Thoracic aorta (tissue), 2 donors: ENCODE results near the gene FOXL3. TPM values are rescaled to one million over a fixed set of nuclear protein-coding genes. Genes with fewer than 3 reads are reported as not detected.
A peak's percentile ranks its signal among the peaks of the same experiment; 100 is the strongest.

ENCODE experiments used
- ATAC-seq: fragments of 150-250 bp; one replicate; pipeline ENCODE4 v1.8.0; 2017; ENCODE audit warnings: low read depth; ENCODE audit not compliant: insufficient number of reproducible peaks, low FRiP score
- DNase-seq: peaks from one replicate; pipeline ENCODE4 v3.0.0-alpha.2; 2020; ENCODE audit warnings: low spot score
- H3K27ac ChIP-seq, 2 donors: fragments of 200-600 bp; sonication (generic); 1 replicate in 1 of 2; 2 replicates in 1 of 2; pipeline ENCODE4 v1.5.1; 2016; ENCODE audit warnings: mild to moderate bottlenecking in 2 of 2, moderate library complexity in 2 of 2
- H3K27me3 ChIP-seq: fragments of 200-600 bp; sonication (generic); replicated peaks from 2 replicates; pipeline ENCODE4 v1.6.0; 2016; ENCODE audit warnings: mild to moderate bottlenecking; ENCODE audit not compliant: insufficient read depth
- H3K36me3 ChIP-seq: fragments of 200-600 bp; sonication (generic); one replicate; pipeline ENCODE4 v1.5.1; 2016
- H3K4me1 ChIP-seq, 2 donors: fragments of 200-600 bp; sonication (generic); 1 replicate in 1 of 2; 2 replicates in 1 of 2; pipeline versions ENCODE4 v1.5.1 to v1.6.0; 2016; ENCODE audit warnings: low read depth in 2 of 2, mild to moderate bottlenecking in 1 of 2; ENCODE audit not compliant: control insufficient read depth in 1 of 2
- H3K4me3 ChIP-seq: fragments of 200-600 bp; sonication (generic); 2 replicates; pipeline ENCODE4 v1.5.1; 2016; ENCODE audit warnings: mild to moderate bottlenecking
- H3K9me3 ChIP-seq: fragments of 200-600 bp; sonication (generic); 2 replicates; pipeline ENCODE4 v1.5.1; 2016
- total RNA-seq, 2 donors: library from RNA; depleted of rRNA; stranded (reverse); fragments of >200 nt; gene quantifications; one replicate each; pipeline versions ENCODE4 v1.1.0 to v1.2.3, GENCODE V29; 2016
- TF ChIP-seq, protein P1 (sequence below): fragments of 200-600 bp; sonication (generic); IDR thresholded peaks from one replicate; pipeline ENCODE4 v1.5.1; 2019; ENCODE audit warnings: antibody characterized with exemption

Gene FOXL3
- total RNA-seq, 2 donors from 2014 or later: not detected

DNA sequence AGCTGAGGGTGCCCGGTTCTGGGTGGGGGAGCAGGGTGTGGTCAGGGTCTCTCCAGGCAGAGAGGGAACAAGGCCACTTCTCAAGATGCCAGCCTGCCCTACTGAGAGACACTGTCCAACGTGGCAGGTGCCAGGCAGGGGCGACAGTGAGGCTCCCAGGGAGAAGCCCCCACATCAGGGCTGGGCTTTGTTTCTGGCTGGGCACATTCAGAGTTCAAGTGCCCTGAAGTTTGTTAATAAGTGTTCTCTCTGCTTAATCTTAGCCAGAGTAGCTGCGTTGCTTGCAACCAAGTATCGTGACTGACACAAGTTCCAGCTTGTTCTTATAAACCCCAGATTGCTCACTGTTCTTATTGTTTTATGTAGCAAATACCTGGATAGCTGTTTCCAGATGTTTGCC, 21.8 kb downstream of the FOXL3 start:
- no peaks in the 10 kb centered on the region for H3K36me3 ChIP-seq
- no peak overlapping the region for H3K4me3 ChIP-seq
- ATAC-seq (no peak), DNase-seq (no peak)
- H3K27ac ChIP-seq: no peak overlapping the region
- H3K9me3 ChIP-seq: no peaks in the 10 kb centered on the region
- H3K27me3 ChIP-seq: no peaks in the 10 kb centered on the region
- TF ChIP-seq, protein P1, sequence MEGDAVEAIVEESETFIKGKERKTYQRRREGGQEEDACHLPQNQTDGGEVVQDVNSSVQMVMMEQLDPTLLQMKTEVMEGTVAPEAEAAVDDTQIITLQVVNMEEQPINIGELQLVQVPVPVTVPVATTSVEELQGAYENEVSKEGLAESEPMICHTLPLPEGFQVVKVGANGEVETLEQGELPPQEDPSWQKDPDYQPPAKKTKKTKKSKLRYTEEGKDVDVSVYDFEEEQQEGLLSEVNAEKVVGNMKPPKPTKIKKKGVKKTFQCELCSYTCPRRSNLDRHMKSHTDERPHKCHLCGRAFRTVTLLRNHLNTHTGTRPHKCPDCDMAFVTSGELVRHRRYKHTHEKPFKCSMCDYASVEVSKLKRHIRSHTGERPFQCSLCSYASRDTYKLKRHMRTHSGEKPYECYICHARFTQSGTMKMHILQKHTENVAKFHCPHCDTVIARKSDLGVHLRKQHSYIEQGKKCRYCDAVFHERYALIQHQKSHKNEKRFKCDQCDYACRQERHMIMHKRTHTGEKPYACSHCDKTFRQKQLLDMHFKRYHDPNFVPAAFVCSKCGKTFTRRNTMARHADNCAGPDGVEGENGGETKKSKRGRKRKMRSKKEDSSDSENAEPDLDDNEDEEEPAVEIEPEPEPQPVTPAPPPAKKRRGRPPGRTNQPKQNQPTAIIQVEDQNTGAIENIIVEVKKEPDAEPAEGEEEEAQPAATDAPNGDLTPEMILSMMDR: no peak
- peaks cover 0 to 14% of the 10 kb centered on the region in 2 donors for H3K4me1 ChIP-seq

DNA sequence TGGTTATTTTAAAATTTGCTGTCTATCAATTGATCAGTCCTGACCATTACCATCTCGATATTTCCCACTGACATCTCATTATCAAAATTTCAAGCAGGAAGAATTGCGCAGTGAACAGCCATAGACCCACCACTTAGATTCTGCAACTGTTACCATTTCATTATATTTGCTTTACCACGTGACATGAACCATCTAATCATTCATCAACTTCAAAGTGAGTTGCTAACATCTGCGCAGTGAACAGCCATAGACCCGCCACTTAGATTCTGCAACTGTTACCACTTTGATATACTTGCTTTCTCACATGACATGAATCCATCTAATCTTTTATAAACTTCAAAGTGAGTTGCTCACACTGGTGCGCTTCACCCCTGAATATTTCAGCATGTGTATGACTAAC, 22.5 kb downstream of the FOXL3 start:
- Histone ChIP-seq H3K4me1 (peaks cover 0 to 14% of the 10 kb centered on the region in 2 donors), H3K9me3 (no peaks in the 10 kb centered on the region), H3K27me3 (no peaks in the 10 kb centered on the region), H3K4me3 (no peak overlapping the region), H3K36me3 (no peaks in the 10 kb centered on the region), H3K27ac (no peak overlapping the region)
- ATAC-seq (no peak), DNase-seq (no peak)
- TF ChIP-seq, protein P1: no peak

DNA sequence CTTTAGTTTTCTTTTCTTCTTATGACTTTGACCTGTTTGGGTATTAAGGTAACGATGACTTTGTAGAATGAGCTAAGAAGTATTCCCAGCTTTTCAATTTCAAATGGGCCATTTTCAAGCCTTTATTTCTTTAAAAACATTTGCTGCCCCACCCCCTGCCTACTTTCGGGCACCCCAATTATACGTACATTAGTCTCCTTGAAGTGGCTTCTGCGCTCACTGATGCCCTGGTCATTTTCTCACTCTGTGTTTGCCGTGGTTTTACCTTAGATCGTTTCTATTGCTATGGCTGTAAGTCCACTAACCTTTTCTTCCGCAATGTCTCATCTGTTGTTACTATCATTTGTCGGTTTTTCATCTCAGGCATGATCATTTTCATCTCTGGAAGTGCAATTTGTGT, 24.9 kb downstream of the FOXL3 start:
- no peak for ATAC-seq
- TF ChIP-seq, protein P1: no peak
- Histone ChIP-seq H3K27me3 (peaks cover under 1% of the 10 kb centered on the region), H3K9me3 (no peaks in the 10 kb centered on the region), H3K27ac (peak overlapping the region in 1 of 2 donors; percentile 53), H3K4me3 (no peak overlapping the region), H3K36me3 (no peaks in the 10 kb centered on the region), H3K4me1 (peaks cover 0 to 14% of the 10 kb centered on the region in 2 donors)
- no peak for DNase-seq

DNA sequence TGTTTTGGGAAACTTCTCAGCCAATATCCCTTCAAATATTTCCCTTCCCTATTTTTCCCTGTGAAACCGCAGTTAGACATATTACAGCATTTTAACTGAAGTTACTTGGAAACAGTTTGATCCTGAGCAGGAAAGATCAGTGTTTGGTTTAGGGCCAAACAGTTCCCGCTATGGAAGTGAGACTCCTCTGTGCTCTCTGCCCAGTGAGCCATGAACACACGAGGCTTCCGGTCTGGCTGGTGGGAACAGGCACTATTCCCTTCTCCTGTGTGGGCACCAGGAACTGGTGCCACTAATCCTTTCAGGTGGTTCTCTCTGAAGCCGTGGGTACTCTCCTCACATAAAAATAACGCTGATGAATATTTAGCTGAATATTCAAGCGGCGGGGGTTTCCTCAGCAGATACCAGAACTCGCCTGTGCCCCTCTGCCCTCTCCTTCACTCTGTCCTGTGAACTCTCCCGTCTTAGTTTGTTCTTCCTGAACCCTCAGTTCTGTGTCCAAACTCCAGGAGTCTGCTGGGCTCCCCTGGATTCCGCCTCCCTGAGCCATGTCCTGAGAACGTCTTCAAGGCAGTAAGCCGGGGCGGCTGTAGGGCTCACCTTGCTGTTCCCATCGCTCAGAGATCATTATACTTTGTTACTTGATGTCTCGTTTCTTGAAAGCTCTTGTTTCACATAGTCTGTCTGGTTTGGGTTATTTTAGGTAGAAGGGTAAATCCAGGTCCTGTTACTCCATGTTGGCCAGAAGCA, 25.7 kb downstream of the FOXL3 start:
- Histone ChIP-seq H3K27me3 (peaks cover 3% of the 10 kb centered on the region), H3K4me1 (peaks cover 0 to 14% of the 10 kb centered on the region in 2 donors), H3K9me3 (no peaks in the 10 kb centered on the region), H3K27ac (peak overlapping the region; percentile 23 to 53), H3K36me3 (no peaks in the 10 kb centered on the region), H3K4me3 (no peak overlapping the region)
- ATAC-seq (no peak), DNase-seq (no peak)
- TF ChIP-seq, protein P1: no peak

DNA sequence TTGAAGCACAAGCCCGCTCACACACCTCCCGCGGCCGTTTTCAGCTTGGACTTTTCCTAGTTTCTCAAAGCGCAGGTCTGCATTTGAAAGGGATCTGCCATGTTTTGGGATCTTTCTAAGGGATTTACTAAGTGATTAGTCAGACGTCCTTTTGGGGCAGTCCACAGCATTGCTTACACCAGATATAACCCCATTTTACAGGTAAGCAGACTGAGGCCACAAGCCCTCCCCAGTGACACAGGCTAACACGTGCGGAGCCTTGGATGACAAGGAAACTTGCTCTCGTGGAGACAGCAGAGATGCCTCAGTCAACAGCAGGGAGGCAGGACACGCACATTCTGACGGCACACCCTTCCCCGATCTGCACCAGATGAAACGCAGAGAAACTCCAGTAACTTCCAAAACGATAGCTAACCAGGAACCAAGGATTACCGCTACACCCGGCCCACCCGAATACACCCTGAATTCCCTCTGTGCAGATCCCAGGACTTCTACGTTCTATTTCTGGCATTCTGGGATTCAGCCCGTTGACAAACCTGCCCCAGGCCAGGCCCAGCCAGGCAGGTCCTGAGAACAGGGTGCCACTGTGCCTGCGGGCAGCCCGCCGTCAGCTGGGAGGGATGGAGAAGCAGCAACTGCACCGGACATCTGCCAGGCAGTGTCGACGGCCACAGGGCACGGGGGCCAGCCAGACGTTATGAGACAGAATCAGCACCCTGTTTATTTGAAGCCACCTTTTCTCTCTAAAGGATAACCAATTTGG, 27.9 kb downstream of the FOXL3 start:
- TF ChIP-seq, protein P1: no peak
- Histone ChIP-seq H3K27me3 (peaks cover 3% of the 10 kb centered on the region), H3K9me3 (no peaks in the 10 kb centered on the region), H3K4me1 (peaks cover 0 to 14% of the 10 kb centered on the region in 2 donors), H3K27ac (no peak overlapping the region), H3K4me3 (no peak overlapping the region), H3K36me3 (no peaks in the 10 kb centered on the region)
- DNase-seq (no peak), ATAC-seq (no peak)
